HG02870 (cell line): ENCODE data around the gene SFMBT2.

Source experiments
- ATAC-seq: cut with Tn5 transposase; IDR thresholded peaks from one replicate; pipeline ENCODE4 v1.9.1; 2021; ENCODE audit warnings: mild to moderate bottlenecking, moderate library complexity; ENCODE audit not compliant: unreplicated experiment

The SFMBT2 gene

GRCh38 chr10:7372504-7372903 is 38.3 kb downstream of the SFMBT2 start:
- no peak for ATAC-seq

DNA sequence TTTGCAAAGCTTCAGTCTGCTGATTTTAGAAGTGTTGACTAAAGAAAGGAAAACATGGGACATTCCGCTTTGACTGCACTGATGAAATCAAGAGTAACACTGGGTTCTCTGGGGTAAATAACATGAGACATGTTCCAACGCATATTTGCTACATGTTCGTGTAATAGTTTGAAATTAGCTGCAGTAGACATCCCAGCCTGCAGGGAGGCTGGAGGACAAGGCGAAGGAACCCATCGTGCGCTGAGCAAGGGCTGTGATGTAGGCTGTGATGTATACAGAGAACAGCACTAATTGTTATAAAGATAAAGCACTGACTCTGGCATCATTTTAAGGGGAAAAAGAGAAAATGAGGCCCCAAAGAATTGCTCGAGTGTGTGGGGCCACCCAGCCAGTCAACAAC is 40.3 kb downstream of the SFMBT2 start:
- ATAC-seq, result no peak

DNA sequence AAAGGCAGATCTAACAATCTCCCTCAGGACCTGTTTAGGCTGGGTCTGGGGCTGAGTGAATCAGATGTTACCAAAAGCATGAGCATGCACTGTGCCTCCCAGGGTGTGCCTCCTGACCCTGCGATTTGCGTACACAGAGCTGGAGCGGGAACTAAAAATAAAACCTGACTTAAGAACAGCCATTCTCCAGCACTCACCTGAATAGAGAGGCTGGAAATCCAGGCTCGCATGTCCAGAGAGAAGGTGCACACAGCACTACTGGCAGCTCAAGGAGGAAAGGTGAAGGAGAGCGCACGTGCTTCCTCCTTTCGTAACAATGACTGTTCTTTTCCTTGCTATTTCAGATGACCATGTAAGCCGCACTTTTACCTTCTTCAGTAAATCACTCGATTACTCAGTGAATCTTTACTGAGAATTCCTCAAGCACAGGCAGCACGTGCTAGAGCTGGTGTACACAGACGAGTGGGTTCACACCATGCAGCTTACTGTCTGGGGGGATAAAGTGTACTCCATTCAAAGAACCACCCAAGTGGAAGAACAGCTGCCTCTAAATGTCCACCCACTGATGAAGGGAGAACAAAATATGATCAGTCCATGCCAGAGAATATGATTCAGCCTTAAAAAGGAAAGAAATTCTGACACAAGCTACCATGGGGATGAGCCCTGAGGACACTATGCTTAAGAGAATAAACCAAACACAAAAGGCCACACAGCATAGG is 45.6 kb downstream of the SFMBT2 start:
- no peak for ATAC-seq

DNA sequence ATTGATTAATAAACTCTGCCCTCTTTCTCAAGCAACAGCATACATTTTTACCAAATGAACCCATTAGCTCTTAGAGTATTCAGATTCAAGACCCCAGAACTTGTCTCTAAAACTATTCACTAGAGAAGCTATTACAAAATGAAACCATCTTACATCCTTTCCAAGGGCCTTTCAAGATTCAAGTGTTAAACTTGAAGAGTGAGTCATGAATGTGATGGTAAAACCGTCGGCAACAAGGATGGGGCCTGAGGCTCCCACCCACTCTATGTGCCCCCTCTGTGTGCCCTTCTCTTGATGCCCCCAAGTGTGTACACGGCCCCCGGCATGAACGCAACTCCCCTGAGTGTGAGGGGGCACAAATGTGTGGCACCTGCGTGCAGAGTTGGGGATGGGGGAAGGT is 46.4 kb downstream of the SFMBT2 start:
- no peak for ATAC-seq

GRCh38 chr10:7363700-7364099 is 47.1 kb downstream of the SFMBT2 start:
- no peak for ATAC-seq

- no peak for ATAC-seq
These were observed 48.4 kb downstream of the SFMBT2 start for GRCh38 chr10:7362471-7362870.

GRCh38 chr10:7361316-7361715 is 49.5 kb downstream of the SFMBT2 start:
- no peak for ATAC-seq

GRCh38 chr10:7359954-7360353 is 50.9 kb downstream of the SFMBT2 start:
- ATAC-seq, result no peak

DNA sequence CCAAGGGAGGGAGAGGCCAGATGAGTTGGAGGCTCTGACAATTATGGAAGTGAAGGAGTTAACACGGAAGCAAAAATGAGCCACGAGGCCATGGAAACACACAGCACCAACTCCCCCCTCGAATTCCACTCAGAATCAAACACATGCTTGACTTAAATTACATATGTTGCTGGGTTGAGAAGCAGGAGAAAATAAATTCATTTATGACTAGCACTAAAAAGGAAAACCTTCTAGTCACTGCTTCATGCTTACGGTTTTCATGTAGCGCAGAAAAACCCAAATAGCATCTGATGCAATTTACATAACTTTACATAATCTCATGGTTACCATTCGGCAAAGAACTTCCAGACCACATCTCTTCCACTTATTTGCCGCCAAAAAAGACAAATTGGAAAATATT is 51.5 kb downstream of the SFMBT2 start:
- ATAC-seq, result no peak

- no peak for ATAC-seq
These were observed 53.6 kb downstream of the SFMBT2 start for GRCh38 chr10:7357193-7357592.

DNA sequence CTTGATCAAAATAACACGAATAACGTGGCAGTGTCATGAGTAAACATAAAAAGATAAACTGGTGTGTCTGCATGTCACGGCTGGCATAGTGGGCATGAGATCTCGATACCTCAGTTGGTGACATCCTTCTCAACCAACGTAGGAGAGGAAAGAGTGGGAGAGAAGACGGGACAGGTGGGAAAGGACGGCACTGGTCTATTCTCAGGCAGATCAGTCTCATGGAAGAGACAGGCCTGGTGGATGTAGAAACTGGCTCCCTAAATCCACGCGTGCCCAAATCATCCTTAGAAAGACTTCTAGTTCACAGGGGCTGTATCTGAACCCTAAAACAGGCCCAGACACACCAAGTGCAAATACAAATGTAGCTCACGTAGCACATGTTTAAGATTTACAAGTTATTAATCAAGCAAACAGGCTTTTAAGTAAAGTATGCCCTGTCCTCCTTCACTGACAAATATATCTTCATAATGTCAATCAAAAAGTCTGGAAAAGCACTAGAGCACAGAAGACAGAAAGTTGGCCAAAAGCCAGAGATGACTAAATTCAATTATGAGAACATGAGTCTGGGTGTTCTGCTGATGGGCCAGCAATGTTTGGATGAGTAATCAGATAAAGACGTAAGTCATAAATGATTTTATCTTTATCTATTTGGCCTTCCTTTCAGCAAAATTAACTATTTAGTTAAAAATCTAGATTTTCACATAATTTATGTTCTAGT is 56.3 kb downstream of the SFMBT2 start:
- ATAC-seq, result no peak

- ATAC-seq, result no peak
These were observed 58.9 kb downstream of the SFMBT2 start for GRCh38 chr10:7351894-7352293.

GRCh38 chr10:7350541-7351195 is 60.2 kb downstream of the SFMBT2 start:
- no peak for ATAC-seq

DNA sequence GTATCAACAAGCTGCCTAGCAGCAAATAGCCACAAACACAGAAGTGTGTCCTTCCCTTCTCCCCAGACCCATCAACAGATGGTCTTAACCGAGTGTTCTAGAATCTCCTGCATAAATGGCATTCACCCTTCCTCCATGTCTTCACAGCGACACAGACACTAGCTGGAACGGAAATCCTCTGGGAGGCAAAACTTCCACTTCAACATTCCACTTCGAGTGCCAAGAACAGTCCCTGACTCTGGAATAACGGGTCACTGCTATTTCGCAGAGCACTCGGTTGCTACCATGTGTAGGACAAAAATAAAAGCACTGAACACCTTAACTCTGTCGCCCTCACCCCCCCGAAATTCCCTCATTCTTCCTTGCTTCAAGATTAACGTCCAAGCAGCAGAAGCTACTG is 65.1 kb downstream of the SFMBT2 start:
- ATAC-seq, result no peak

- ATAC-seq, result no peak
These were observed 67.8 kb downstream of the SFMBT2 start for GRCh38 chr10:7343040-7343439.

DNA sequence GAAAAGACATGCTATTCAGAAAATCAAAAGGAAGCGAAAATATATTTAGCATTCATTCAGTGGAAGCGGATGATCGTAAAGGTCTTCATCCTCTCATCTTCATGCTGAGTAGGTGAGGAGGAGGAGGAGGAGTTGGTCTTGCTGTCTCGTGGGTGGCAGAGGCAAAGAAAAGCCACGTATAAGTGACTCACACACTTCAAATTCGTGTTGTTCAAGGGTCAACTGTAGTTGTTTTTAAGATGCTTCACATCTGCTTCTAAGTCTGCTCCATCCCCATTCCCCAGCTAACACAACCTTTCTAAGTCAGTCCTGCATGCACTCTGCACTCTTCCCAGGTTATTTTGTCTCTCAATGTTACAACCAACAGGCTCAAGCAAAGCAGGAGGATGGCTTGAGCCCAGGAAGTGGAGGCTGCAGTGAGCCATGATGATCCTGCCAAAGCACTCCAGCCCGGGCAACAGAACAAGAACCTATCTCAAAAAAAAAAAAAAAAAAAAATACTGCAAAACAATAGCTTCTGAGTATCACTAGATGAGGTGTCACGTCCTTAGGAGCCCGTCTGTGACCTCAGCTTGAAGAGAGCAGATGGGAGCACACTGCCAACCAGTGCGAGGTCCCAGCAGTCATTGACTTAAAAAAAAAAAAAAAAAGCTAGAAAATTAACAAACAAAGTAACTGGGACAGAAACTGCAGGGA is 70.5 kb downstream of the SFMBT2 start:
- no peak for ATAC-seq

- no peak for ATAC-seq
These were observed 71.3 kb downstream of the SFMBT2 start for GRCh38 chr10:7339510-7339909.

DNA sequence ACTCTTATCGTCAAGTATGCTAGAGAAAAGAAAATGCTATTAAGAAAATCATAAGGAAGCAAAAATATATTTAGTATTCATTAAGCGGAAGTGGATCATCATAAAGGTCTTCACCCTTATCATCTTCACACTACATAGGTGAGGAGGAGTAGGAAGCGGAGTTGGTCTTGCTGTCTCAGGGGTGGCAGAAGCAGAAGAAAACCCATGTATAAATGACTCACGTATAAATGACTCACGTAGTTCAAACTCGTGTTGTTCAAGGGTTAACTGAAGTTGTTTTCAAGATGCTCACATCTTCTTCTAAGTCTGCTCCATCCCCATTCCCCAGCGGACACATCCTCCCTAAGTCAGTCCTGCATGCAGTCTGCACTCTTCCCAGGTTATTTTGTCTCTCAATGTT is 72.4 kb downstream of the SFMBT2 start:
- ATAC-seq, result no peak

- peak; percentile 80 for ATAC-seq
These were observed 73.2 kb downstream of the SFMBT2 start for GRCh38 chr10:7337431-7338171.

DNA sequence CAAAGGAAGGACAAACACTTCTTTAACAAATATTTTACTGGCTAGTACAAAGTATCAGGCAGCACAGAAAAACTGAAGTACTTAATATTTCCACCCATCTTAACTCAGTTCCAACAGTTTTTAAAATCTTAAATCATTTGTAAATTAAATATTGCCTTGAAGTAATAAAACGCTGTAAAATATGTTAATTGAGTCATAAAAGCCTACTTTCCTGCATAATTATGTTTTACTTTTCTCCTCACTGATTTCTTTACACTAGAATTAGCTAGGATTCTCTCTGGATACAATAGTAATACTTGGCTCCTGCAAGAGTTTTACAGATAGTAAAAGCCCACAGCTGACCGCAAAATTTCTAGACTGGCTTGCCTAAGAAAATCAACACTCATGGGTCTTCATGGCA is 74.9 kb downstream of the SFMBT2 start:
- ATAC-seq, result no peak

GRCh38 chr10:7334642-7334964 is 76.2 kb downstream of the SFMBT2 start:
- ATAC-seq, result no peak
